Measurements from ENCODE around the gene NFKBIE. TPM values are rescaled to one million over a fixed set of nuclear protein-coding genes. Genes with fewer than 3 reads are reported as not detected.

The NFKBIE gene
- total and polyA plus RNA-seq, 3 experiments from 2014 or later, result 5.3 to 34.3 (median 33.1) TPM

DNA sequence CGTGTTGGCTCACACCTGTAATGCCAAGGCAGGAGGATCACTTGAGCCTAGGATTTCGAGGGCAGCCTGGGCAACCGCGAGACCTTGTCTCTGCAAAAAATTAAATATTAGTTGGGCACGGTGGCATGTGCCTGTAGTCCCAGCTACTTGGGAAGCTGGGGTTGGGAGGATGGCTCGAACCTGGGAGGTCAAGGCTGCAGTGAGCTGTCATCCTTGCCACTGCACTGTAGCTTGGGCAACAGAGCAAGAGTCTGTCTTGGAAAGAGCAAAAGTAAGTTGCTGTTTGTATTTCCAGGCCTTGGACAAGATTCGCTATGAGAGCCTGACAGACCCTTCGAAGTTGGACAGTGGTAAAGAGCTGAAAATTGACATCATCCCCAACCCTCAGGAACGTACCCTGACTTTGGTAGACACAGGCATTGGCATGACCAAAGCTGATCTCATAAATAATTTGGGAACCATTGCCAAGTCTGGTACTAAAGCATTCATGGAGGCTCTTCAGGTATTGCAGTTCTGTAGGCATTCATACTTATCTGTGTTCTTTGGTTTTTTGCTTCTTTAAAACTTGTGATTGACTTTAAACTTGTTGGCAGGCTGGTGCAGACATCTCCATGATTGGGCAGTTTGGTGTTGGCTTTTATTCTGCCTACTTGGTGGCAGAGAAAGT lies 16.1 kb downstream of the NFKBIE start:
- Histone ChIP-seq H3K27me3 (ENCODE audit: insufficient read depth, low read length, poor library complexity, severe bottlenecking) (no peaks in the 10 kb centered on the region), H3K9me3 (ENCODE audit: low read length) (no peaks in the 10 kb centered on the region), H3K4me1 (ENCODE audit: insufficient read depth, low read length) (peaks cover 23% of the 10 kb centered on the region), H3K4me3 (ENCODE audit: low read length) (peak overlapping the region; percentile 98), H3K36me3 (ENCODE audit: insufficient read depth, low read length) (peaks cover 57% of the 10 kb centered on the region), H3K27ac (ENCODE audit: low read depth, low read length) (peak overlapping the region; percentile 98)
- peak overlapping the region; percentile 91 to 99 (median 98) for H3K4me3 Mint-ChIP-seq
- ChIA-PET CTCF (interaction anchor here (1.6 to 6.3 kb wide), 2 partner anchors 7 to 77 kb away, joined by 5 to 74 read pairs; partner anchors contain the start of gene SLC35B2), POLR2A (interaction anchor here (3.1 to 3.9 kb wide), 4 partner anchors 7 to 26 kb away, joined by 21 to 77 read pairs (median 24); partner anchors contain the start of genes NFKBIE, SLC29A1 and SLC35B2)
- peaks cover 0 to 2% (median 0%) of the 10 kb centered on the region in 5 donors for H3K9me3 Mint-ChIP-seq
- H3K27me3 Mint-ChIP-seq, result peaks cover 0 to 7% of the 10 kb centered on the region in 2 donors
- H3K27ac Mint-ChIP-seq, result peak overlapping the region; percentile 81 to 99 (median 98)
- no peak for DNase-seq
- H3K36me3 Mint-ChIP-seq, result peaks cover 22 to 75% (median 31%) of the 10 kb centered on the region in 3 donors
- peaks cover 53 to 70% (median 68%) of the 10 kb centered on the region in 3 donors for H3K4me1 Mint-ChIP-seq

DNA sequence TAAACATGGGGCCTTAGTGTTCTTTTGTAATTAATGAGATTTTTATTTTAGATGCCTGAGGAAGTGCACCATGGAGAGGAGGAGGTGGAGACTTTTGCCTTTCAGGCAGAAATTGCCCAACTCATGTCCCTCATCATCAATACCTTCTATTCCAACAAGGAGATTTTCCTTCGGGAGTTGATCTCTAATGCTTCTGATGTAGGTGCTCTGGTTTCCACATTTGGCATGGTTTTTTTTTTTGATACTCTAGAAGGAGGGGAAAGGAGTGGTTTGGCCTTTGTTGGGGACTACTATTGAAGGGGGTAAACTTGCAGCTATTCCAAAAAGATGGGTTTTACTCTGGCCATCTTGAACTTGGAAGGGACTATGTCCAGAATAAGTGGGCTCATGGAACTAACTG lies 16.8 kb downstream of the NFKBIE start:
- peaks cover 0 to 2% (median 0%) of the 10 kb centered on the region in 5 donors for H3K9me3 Mint-ChIP-seq
- Histone ChIP-seq H3K4me3 (ENCODE audit: low read length) (peak overlapping the region; percentile 98), H3K27me3 (ENCODE audit: insufficient read depth, low read length, poor library complexity, severe bottlenecking) (no peaks in the 10 kb centered on the region), H3K4me1 (ENCODE audit: insufficient read depth, low read length) (peaks cover 23% of the 10 kb centered on the region), H3K9me3 (ENCODE audit: low read length) (no peaks in the 10 kb centered on the region), H3K36me3 (ENCODE audit: insufficient read depth, low read length) (peaks cover 52% of the 10 kb centered on the region), H3K27ac (ENCODE audit: low read depth, low read length) (peak overlapping the region; percentile 98)
- peaks cover 0 to 7% of the 10 kb centered on the region in 2 donors for H3K27me3 Mint-ChIP-seq
- peaks cover 48 to 65% (median 62%) of the 10 kb centered on the region in 3 donors for H3K4me1 Mint-ChIP-seq
- no peak for DNase-seq
- ChIA-PET POLR2A (interaction anchor here (3.1 to 3.9 kb wide), 4 partner anchors 8 to 25 kb away, joined by 21 to 77 read pairs (median 24); partner anchors contain the start of genes NFKBIE, SLC29A1 and SLC35B2), CTCF (interaction anchor here (1.6 to 6.3 kb wide), 4 partner anchors 8 to 76 kb away, joined by 3 to 74 read pairs (median 22); partner anchors contain the start of gene SLC35B2)
- H3K27ac Mint-ChIP-seq, result peak overlapping the region; percentile 91 to 99 (median 98)
- H3K36me3 Mint-ChIP-seq, result peaks cover 19 to 70% (median 29%) of the 10 kb centered on the region in 3 donors
- peak overlapping the region; percentile 91 to 99 (median 98) for H3K4me3 Mint-ChIP-seq

DNA sequence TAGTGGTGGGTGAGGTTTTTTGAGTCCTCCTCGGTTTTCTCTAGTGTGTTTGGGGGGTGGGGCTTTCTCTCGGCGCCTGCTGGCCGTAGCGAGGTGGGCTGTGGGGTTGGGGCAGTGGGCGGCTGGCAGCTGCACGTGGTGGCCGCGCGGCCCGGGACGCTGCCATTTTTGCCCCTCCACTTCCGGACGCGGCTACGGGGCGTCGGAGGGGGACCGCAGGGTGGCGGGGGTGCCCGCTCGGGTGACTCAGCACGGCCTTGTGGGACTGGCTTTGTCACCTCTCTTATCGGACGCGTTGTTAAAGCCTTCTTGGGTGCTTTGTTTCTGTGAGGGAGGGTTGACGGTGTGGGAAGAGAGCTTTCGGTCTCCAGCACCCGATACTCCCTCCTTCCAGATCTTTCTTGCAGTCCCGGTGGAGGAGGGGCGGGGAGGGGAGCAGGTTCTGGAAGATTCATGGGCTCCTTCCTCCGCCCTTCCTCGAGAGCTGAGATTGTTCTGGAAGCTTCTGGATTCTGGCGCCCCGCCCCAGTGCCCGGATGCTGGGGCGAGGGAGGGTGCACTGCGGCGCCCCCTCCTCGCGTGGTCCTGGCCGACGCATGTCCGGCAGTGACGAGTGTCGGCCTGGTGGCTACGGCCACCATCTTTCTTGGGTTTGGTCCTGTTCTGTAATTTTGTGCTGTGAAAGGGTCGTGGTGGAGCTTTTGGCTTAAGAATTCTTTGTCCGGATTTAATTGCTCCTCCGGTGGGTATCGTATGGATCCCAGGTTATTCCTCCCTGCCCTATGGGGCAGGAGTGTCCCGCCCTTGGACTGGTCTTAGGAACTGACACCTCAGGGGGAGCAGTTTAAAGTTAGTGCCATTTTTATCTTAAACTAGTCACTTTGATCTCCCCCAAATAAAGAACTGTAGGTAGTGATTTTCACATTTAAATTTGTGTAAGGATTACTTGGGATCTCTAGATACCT lies 17.7 kb downstream of the NFKBIE start:
- Mint-ChIP-seq H3K36me3 (peaks cover 11 to 60% (median 22%) of the 10 kb centered on the region in 3 donors), H3K4me1 (peaks cover 39 to 56% (median 52%) of the 10 kb centered on the region in 3 donors), H3K27me3 (peaks cover 0 to 7% of the 10 kb centered on the region in 2 donors), H3K27ac (peak overlapping the region; percentile 91 to 99 (median 98)), H3K9me3 (peaks cover 0 to 2% (median 0%) of the 10 kb centered on the region in 5 donors), H3K4me3 (peak overlapping the region; percentile 91 to 99 (median 98))
- peak; percentile 81 to 95 (median 86) for DNase-seq
- Histone ChIP-seq H3K27ac (ENCODE audit: low read depth, low read length) (peak overlapping the region; percentile 98), H3K36me3 (ENCODE audit: insufficient read depth, low read length) (peaks cover 43% of the 10 kb centered on the region), H3K4me1 (ENCODE audit: insufficient read depth, low read length) (peaks cover 23% of the 10 kb centered on the region), H3K27me3 (ENCODE audit: insufficient read depth, low read length, poor library complexity, severe bottlenecking) (no peaks in the 10 kb centered on the region), H3K9me3 (ENCODE audit: low read length) (no peaks in the 10 kb centered on the region), H3K4me3 (ENCODE audit: low read length) (peak overlapping the region; percentile 98)
- CTCF ChIA-PET, result interaction anchor here (0.8 to 6.3 kb wide), 10 partner anchors 9 to 97 kb away, joined by 3 to 74 read pairs (median 4); partner anchors contain the start of gene SLC35B2
- POLR2A ChIA-PET, result interaction anchor here (0.6 to 3.9 kb wide), 16 partner anchors 9 to 1076 kb away, joined by 3 to 77 read pairs (median 6); partner anchors contain the start of genes CDC5L, GTPBP2, NFKBIE and SLC29A1

DNA sequence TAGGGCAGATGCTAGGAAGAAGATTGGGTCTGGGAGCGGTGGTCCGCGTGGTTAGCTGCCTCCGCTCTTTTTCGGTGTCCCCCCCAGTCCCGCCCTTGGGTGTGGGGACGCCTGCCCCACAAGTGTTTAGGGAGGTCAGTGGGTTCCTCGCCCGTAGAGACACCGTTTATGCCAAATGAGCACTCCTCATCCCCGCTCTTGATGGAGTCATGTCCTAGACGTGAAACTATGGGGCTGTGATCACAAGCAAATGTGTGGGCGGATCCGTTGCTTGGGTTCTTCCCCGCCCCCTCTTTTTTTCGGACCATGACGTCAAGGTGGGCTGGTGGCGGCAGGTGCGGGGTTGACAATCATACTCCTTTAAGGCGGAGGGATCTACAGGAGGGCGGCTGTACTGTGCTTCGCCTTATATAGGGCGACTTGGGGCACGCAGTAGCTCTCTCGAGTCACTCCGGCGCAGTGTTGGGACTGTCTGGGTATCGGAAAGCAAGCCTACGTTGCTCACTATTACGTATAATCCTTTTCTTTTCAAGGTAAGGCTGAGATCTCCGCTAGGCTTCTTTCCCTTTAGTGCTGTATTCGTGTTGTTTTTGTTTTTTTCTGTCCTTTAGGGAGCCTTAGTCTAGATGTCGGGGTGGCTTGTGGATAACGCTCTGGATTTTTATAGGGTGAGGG lies 18.6 kb downstream of the NFKBIE start, which contains the start of gene HSP90AB1:
HSP90AB1 (plus strand) TSS at position 439 of the 675 bp plus-strand sequence. CDS start 1,529 bp downstream, outside the sequence.
- peak; percentile 87 to 98 (median 95) for DNase-seq
- POLR2A ChIA-PET, result interaction anchor here (0.6 to 3.9 kb wide), 16 partner anchors 9 to 1075 kb away, joined by 3 to 77 read pairs (median 6); partner anchors contain the start of genes AARS2, CDC5L, GTPBP2 and NFKBIE
- peak within 1 kb of the TSS; percentile 98 for H3K27ac ChIP-seq (ENCODE audit: low read depth, low read length)
- H3K9me3 Mint-ChIP-seq, result peaks cover 0 to 2% (median 0%) of the 10 kb centered on the region in 5 donors
- H3K4me3 ChIP-seq (ENCODE audit: low read length), result peak within 1 kb of the TSS; percentile 98
- H3K27me3 Mint-ChIP-seq, result peaks cover 0 to 7% of the 10 kb centered on the region in 2 donors
- H3K4me1 Mint-ChIP-seq, result peaks cover 37 to 51% (median 47%) of the 10 kb centered on the region in 3 donors
- H3K4me1 ChIP-seq (ENCODE audit: insufficient read depth, low read length), result peaks cover 23% of the 10 kb centered on the region
- H3K36me3 ChIP-seq (ENCODE audit: insufficient read depth, low read length), result peaks cover 36% of the 10 kb centered on the region
- H3K9me3 ChIP-seq (ENCODE audit: low read length), result no peaks in the 10 kb centered on the region
- peaks cover 6 to 52% (median 15%) of the 10 kb centered on the region in 3 donors for H3K36me3 Mint-ChIP-seq
- peak within 1 kb of the TSS; percentile 91 to 99 (median 98) for H3K27ac Mint-ChIP-seq
- peak within 1 kb of the TSS; percentile 91 to 99 (median 98) for H3K4me3 Mint-ChIP-seq
- CTCF ChIA-PET, result interaction anchor here (0.8 to 6.3 kb wide), 9 partner anchors 10 to 98 kb away, joined by 3 to 74 read pairs (median 5); partner anchors contain the start of gene SLC35B2
- no peaks in the 10 kb centered on the region for H3K27me3 ChIP-seq (ENCODE audit: insufficient read depth, low read length, poor library complexity, severe bottlenecking)

DNA sequence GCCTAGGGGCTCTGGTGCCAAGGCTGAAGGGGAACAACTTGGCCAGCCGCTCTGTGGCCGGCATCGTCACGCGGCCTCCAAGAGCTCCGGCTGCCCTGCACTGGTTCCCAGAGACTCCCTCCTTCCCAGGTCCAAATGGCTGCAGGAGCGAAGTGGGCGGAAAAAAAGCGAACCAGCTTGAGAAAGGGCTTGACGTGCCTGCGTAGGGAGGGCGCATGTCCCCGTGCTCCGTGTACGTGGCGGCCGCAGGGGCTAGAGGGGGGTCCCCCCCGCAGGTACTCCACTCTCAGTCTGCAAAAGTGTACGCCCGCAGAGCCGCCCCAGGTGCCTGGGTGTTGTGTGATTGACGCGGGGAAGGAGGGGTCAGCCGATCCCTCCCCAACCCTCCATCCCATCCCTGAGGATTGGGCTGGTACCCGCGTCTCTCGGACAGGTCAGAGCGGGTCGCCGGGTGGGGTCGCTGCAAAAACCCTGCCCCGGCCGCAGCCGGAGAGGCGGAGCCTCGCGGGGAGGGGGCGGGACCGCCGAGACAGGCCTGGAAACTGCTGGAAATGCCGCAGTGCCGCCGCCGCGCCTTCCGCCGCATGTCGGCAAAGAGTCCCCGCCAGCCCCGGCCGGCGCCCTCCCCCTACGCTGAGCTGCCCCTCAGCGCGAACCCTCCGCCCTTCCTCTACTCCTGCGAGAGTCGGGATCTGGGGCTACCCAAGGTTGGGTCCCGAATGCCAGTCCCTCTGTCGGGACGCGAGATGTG lies 19.3 kb downstream of the NFKBIE start:
- peak overlapping the region; percentile 91 to 99 (median 98) for H3K27ac Mint-ChIP-seq
- Histone ChIP-seq H3K4me1 (ENCODE audit: insufficient read depth, low read length) (peaks cover 23% of the 10 kb centered on the region), H3K27ac (ENCODE audit: low read depth, low read length) (peak overlapping the region; percentile 98), H3K9me3 (ENCODE audit: low read length) (no peaks in the 10 kb centered on the region), H3K27me3 (ENCODE audit: insufficient read depth, low read length, poor library complexity, severe bottlenecking) (no peaks in the 10 kb centered on the region), H3K4me3 (ENCODE audit: low read length) (peak overlapping the region; percentile 98), H3K36me3 (ENCODE audit: insufficient read depth, low read length) (peaks cover 29% of the 10 kb centered on the region)
- H3K4me1 Mint-ChIP-seq, result peaks cover 34 to 49% (median 40%) of the 10 kb centered on the region in 3 donors
- ChIA-PET CTCF (interaction anchor here (0.8 to 6.3 kb wide), 12 partner anchors 10 to 99 kb away, joined by 3 to 74 read pairs (median 4); partner anchors contain the start of gene SLC35B2), POLR2A (interaction anchor here (0.6 to 3.9 kb wide), 13 partner anchors 8 to 1074 kb away, joined by 3 to 77 read pairs (median 7); partner anchors contain the start of genes AARS2, CDC5L, GTPBP2 and NFKBIE)
- H3K27me3 Mint-ChIP-seq, result peaks cover 0 to 7% of the 10 kb centered on the region in 2 donors
- H3K9me3 Mint-ChIP-seq, result peaks cover 0 to 2% (median 0%) of the 10 kb centered on the region in 5 donors
- peak; percentile 76 to 86 (median 80) for DNase-seq
- peaks cover 4 to 45% (median 13%) of the 10 kb centered on the region in 3 donors for H3K36me3 Mint-ChIP-seq
- H3K4me3 Mint-ChIP-seq, result peak overlapping the region; percentile 91 to 99 (median 98)

DNA sequence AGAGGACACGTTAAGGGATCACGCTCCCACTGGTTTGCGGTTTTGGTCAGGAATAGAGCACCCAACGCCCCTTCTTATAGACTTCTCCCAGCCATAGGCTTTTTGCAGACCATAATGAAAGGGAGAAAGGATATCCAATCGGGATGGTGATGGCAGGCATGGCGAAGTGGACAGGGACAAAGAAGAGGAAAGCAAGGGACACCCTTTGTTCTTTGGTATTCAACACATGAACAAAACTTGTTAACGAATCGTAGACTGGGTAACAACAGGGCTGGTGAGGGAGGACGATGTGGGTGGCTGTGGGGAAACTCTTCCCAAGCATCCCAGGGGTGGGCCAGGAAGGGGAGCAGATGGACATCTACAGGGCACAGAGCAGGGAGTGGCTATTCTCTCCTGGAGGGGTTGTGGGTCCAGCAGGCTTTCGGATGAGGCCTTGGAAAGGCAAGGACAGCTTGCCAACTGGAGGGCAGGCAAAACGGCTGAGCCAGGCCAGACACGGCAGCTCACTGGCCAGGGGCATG lies 19.9 kb downstream of the NFKBIE start:
- Mint-ChIP-seq H3K27me3 (peaks cover 0 to 7% of the 10 kb centered on the region in 2 donors), H3K9me3 (peaks cover 0 to 2% (median 0%) of the 10 kb centered on the region in 5 donors), H3K36me3 (peaks cover 4 to 39% (median 13%) of the 10 kb centered on the region in 3 donors), H3K4me1 (peaks cover 34 to 45% (median 35%) of the 10 kb centered on the region in 3 donors), H3K4me3 (peak overlapping the region; percentile 91 to 99 (median 98)), H3K27ac (peak overlapping the region; percentile 49 to 99 (median 93))
- CTCF ChIA-PET, result interaction anchor here (0.9 to 6.3 kb wide), 6 partner anchors 9 to 74 kb away, joined by 3 to 74 read pairs (median 4); partner anchors contain the start of gene SLC35B2
- H3K27me3 ChIP-seq (ENCODE audit: insufficient read depth, low read length, poor library complexity, severe bottlenecking), result no peaks in the 10 kb centered on the region
- peaks cover 23% of the 10 kb centered on the region for H3K4me1 ChIP-seq (ENCODE audit: insufficient read depth, low read length)
- H3K27ac ChIP-seq (ENCODE audit: low read depth, low read length), result peak overlapping the region; percentile 98
- peaks cover 23% of the 10 kb centered on the region for H3K36me3 ChIP-seq (ENCODE audit: insufficient read depth, low read length)
- H3K4me3 ChIP-seq (ENCODE audit: low read length), result peak overlapping the region; percentile 98
- H3K9me3 ChIP-seq (ENCODE audit: low read length), result no peaks in the 10 kb centered on the region
- no peak for DNase-seq
- POLR2A ChIA-PET, result interaction anchor here (1.7 to 3.9 kb wide), 4 partner anchors 10 to 68 kb away, joined by 4 to 77 read pairs (median 16); partner anchors contain the start of genes AARS2, NFKBIE and SLC35B2
